GM12878 (cell line): ENCODE data around the gene LSM7. TPM values are rescaled to one million over a fixed set of nuclear protein-coding genes. Genes with fewer than 3 reads are reported as not detected.

ENCODE experiments used
- ATAC-seq: fragments of 200-7000 bp; cut with Tn5 transposase; 3 replicates; pipeline ENCODE4 v1.9.1; 2020; ENCODE audit warnings: mild to moderate bottlenecking, moderate library complexity
- BruUV-seq: library from RNA; stranded (reverse); fragments of 400-500 nt; replicated peaks from 2 replicates; lab custom pipeline; 2021; lab: Mats Ljungman, UMichigan
- CTCF ChIA-PET: fragments of 300-600 bp; sonication (Branson Sonifier 250); formaldehyde crosslinking; extraction: SDS; loops from one replicate; lab custom pipeline; 2021; ENCODE audit warnings: inconsistent platforms; lab: Yijun Ruan, JAX
- POLR2A ChIA-PET: fragments of 350-600 bp; formaldehyde crosslinking; extraction: SDS; loops from one replicate; lab custom pipeline; 2021; ENCODE audit warnings: inconsistent platforms; lab: Charles Lee
- RAD21 ChIA-PET: fragments of 300-600 bp; sonication (Branson Sonifier 250); formaldehyde crosslinking; loops from one replicate; lab custom pipeline; 2023; ENCODE audit warnings: antibody characterized with exemption; ENCODE audit not compliant: unreplicated experiment; lab: Charles Lee
- SMC1A ChIA-PET: fragments of 300-600 bp; sonication (Branson Sonifier 250); formaldehyde crosslinking; loops from one replicate; lab custom pipeline; 2023; ENCODE audit not compliant: unreplicated experiment, uncharacterized antibody; lab: Charles Lee
- DNase-seq: peaks from one replicate; pipeline ENCODE4 v3.0.0-alpha.2; 2011; ENCODE audit warnings: low read depth, low spot score
- FAIRE-seq: peaks from 3 replicates; lab custom pipeline; 2011; peaks lifted over from hg19 to GRCh38; lab: Jason Lieb, UNC
- H2AFZ ChIP-seq: 2 replicates; pipeline ENCODE4 v1.6.0; 2011; ENCODE audit warnings: low read depth, low read length, control low read depth; ENCODE audit not compliant: control insufficient read depth
- H3K27ac ChIP-seq: 2 replicates; pipeline ENCODE4 v1.5.1; 2011; ENCODE audit warnings: control low read depth; ENCODE audit not compliant: control insufficient read depth, insufficient read depth
- H3K27me3 ChIP-seq, 2 experiments: replicated peaks in 1 of 2; 2 replicates each; pipeline versions ENCODE4 v1.6.0 to v1.6.1; 2011; ENCODE audit warnings: low read length in 1 of 2; ENCODE audit not compliant: control insufficient read depth in 2 of 2, insufficient read depth in 2 of 2
- H3K36me3 ChIP-seq, 2 experiments: 2 replicates each; pipeline ENCODE4 v1.5.1; 2011; ENCODE audit warnings: low read length in 1 of 2; ENCODE audit not compliant: control insufficient read depth in 2 of 2, insufficient read depth in 2 of 2
- H3K4me1 ChIP-seq: 2 replicates; pipeline ENCODE4 v1.6.1; 2011; ENCODE audit warnings: mild to moderate bottlenecking, low read length, moderate library complexity, mixed read lengths; ENCODE audit not compliant: control insufficient read depth, insufficient read depth
- H3K4me2 ChIP-seq: 2 replicates; pipeline ENCODE4 v1.6.0; 2011; ENCODE audit warnings: control low read depth; ENCODE audit not compliant: control insufficient read depth, insufficient read depth
- H3K4me3 ChIP-seq: fragments of 200-600 bp; sonication (generic); 2 replicates; pipeline ENCODE4 v1.5.1; 2016
- H3K79me2 ChIP-seq: 2 replicates; pipeline ENCODE4 v1.6.0; 2011; ENCODE audit warnings: low read length; ENCODE audit not compliant: control insufficient read depth, insufficient read depth
- H3K9ac ChIP-seq: 2 replicates; pipeline ENCODE4 v1.8.0; 2011; ENCODE audit warnings: low read length, control low read depth, mixed read lengths; ENCODE audit not compliant: control insufficient read depth, insufficient read depth
- H3K9me3 ChIP-seq: replicated peaks from 3 replicates; pipeline ENCODE4 v1.5.1; 2011; ENCODE audit warnings: mild to moderate bottlenecking, low read length; ENCODE audit not compliant: control insufficient read depth, insufficient read depth
- H4K20me1 ChIP-seq: 2 replicates; pipeline ENCODE4 v1.6.0; 2011; ENCODE audit not compliant: control insufficient read depth, insufficient read depth
- BCLAF1 ChIP-seq: fragments of 450-650 bp; IDR thresholded peaks from 2 replicates; pipeline ENCODE4 v1.6.1; 2017; ENCODE audit warnings: antibody characterized with exemption, mild to moderate bottlenecking, moderate library complexity
- CBFB ChIP-seq: IDR thresholded peaks from 2 replicates; pipeline ENCODE4 v1.6.1; 2016; ENCODE audit warnings: antibody characterized with exemption, low read depth
- EP300 ChIP-seq, 2 experiments: fragments of 150-350 bp in 1 of 2; IDR thresholded peaks; 2 replicates each; pipeline ENCODE4 v1.6.1; 2011 to 2012; ENCODE audit warnings: low read depth in 2 of 2, low read length in 2 of 2, borderline replicate concordance in 1 of 2, improper control_type of control experiment in 1 of 2, inconsistent platforms in 1 of 2; ENCODE audit not compliant: control insufficient read depth in 1 of 2
- FOXK2 ChIP-seq: fragments of 450-650 bp; IDR thresholded peaks from 2 replicates; pipeline ENCODE4 v1.6.1; 2017; ENCODE audit warnings: mild to moderate bottlenecking, moderate library complexity
- PKNOX1 ChIP-seq: fragments of 450-650 bp; IDR thresholded peaks from 2 replicates; pipeline ENCODE4 v1.6.1; 2016; ENCODE audit warnings: mild to moderate bottlenecking
- POLR2A ChIP-seq: IDR thresholded peaks from 2 replicates; pipeline ENCODE4 v1.6.1; 2011; ENCODE audit warnings: low read depth, mild to moderate bottlenecking, low read length
- RELB ChIP-seq: fragments of 450-650 bp; IDR thresholded peaks from 2 replicates; pipeline ENCODE4 v1.6.1; 2017; ENCODE audit warnings: low read depth, mild to moderate bottlenecking, moderate library complexity
- REST ChIP-seq: IDR thresholded peaks from 2 replicates; pipeline ENCODE4 v1.6.1; 2012; ENCODE audit warnings: mild to moderate bottlenecking, low read depth, low read length
- RUNX3 ChIP-seq: IDR thresholded peaks from 2 replicates; pipeline ENCODE4 v1.6.1; 2012; ENCODE audit warnings: low read length, inconsistent platforms
- SREBF2 ChIP-seq: IDR thresholded peaks from 2 replicates; pipeline ENCODE4 v1.6.1; 2012; ENCODE audit warnings: mild to moderate bottlenecking, low read length
- WGBS: methylation state at CpG from one replicate; pipeline ENCODE4 v1.1.6; 2016; ENCODE audit warnings: low lambda C conversion rate; ENCODE audit not compliant: insufficient replicate concordance, insufficient coverage; ENCODE audit errors: missing lambda C conversion rate; 5-methylcytosine and 5-hydroxymethylcytosine counted together
- in situ Hi-C: fragments of 300-500 bp; cut with MboI; formaldehyde crosslinking; loops from 9 replicates; pipeline ENCODE4 v1.14.3; 2018; ENCODE audit warnings: mixed read lengths
- intact Hi-C: fragments of 100-400 bp; cut with micrococcal nuclease; formaldehyde crosslinking; loops from one replicate; pipeline ENCODE4 v1.14.2; 2022; ENCODE audit not compliant: unreplicated experiment
- polyA plus RNA-seq, 11 experiments: library from polyadenylated mRNA; depleted of rRNA in 4 of 11; unstranded in 6 of 11; stranded (reverse) in 5 of 11; fragments of >200 nt; fragmentation: Nextera tagmentation in 4 of 11; fragmentation: Illumina TruSeq in 1 of 11; extraction: Ambion mirVana in 4 of 11; extraction: Trizol in 1 of 11; gene quantifications; 1 replicate in 1 of 11; 2 replicates in 10 of 11; pipeline versions ENCODE4 v1.2.1 to v1.2.3, GENCODE V29; 2011 to 2016; ENCODE audit warnings: inconsistent platforms in 2 of 11, missing spikeins in 2 of 11, low read depth in 1 of 11
- total RNA-seq, 4 experiments: library from RNA; depleted of rRNA in 3 of 4; stranded (reverse); fragments of >200 nt in 3 of 4; fragmentation: Illumina TruSeq in 1 of 4; extraction: Trizol in 1 of 4; gene quantifications; 2 replicates each; pipeline versions ENCODE4 v1.2.1 to v1.2.3, GENCODE V29; 2013 to 2021

LSM7 gene
- total and polyA plus RNA-seq, 10 of the 15 experiments (the other 5 are each of a cell fraction or from before 2014, with no cell fraction given): 24.4 to 424 (median 217) TPM

- H3K27me3 ChIP-seq: no peaks in the 10 kb centered on the region
- no peaks in the 10 kb centered on the region for H4K20me1 ChIP-seq
- CTCF ChIA-PET: no interaction called here
- intact Hi-C loops (no loop called here), in situ Hi-C loops (no loop called here)
- no peak for DNase-seq
- no peaks in the 10 kb centered on the region; the same call in 2 of the 3 replicates for H3K9me3 ChIP-seq
- RAD21 ChIA-PET: no interaction called here
- H3K27ac ChIP-seq: no peak overlapping the region
- no peak overlapping the region for H2AFZ ChIP-seq
- no peaks in the 10 kb centered on the region for H3K4me1 ChIP-seq
- H3K36me3 ChIP-seq: peaks cover 0 to 10% of the 10 kb centered on the region in 2 experiments; a peak in 3 of 4 replicates
- H3K9ac ChIP-seq: no peak overlapping the region
- ATAC-seq: no peak
- no peak overlapping the region for H3K4me2 ChIP-seq
- H3K79me2 ChIP-seq: peaks cover 6% of the 10 kb centered on the region
- SMC1A ChIA-PET: no interaction called here
- no peak for FAIRE-seq
- no TSS peak for BruUV-seq
- WGBS: 95% methylated on average over 53 of the region's 54 CpGs
- POLR2A ChIA-PET: no interaction called here
- no peak overlapping the region for H3K4me3 ChIP-seq
- no peak for TF ChIP-seq BCLAF1
- TF ChIP-seq POLR2A: no peak
- TF ChIP-seq RUNX3: no peak
- TF ChIP-seq REST: no peak
- TF ChIP-seq PKNOX1: no peak
- TF ChIP-seq RELB: no peak
- no peak for TF ChIP-seq EP300 (IDR thresholded peaks at IDR 0.05; ENCODE audit: borderline replicate concordance in 1 of 2, control insufficient read depth in 1 of 2, low read depth in 2 of 2, low read length in 2 of 2)
- no peak for TF ChIP-seq CBFB
- no peak for TF ChIP-seq FOXK2
- no peak for TF ChIP-seq SREBF2
Observed at GRCh38 chr19:2338751-2339643, 10.6 kb upstream of the LSM7 start.
